Gastroesophageal sphincter (tissue), 4 donors: Measurements from ENCODE around the gene PDK4. TPM values are rescaled to one million over a fixed set of nuclear protein-coding genes. Genes with fewer than 3 reads are reported as not detected.

ENCODE experiments used
- ATAC-seq: fragments of 150-250 bp; one replicate; pipeline ENCODE4 v1.9.1; 2016; ENCODE audit warnings: mild to moderate bottlenecking, moderate library complexity
- H3K27ac ChIP-seq, 4 donors: fragments of 200-600 bp; sonication (generic) in 3 of 4; 1 replicate in 3 of 4; 2 replicates in 1 of 4; pipeline ENCODE4 v1.5.1; 2016 to 2019
- H3K27me3 ChIP-seq: fragments of 200-600 bp; sonication (generic); one replicate; pipeline ENCODE4 v1.5.1; 2019
- H3K36me3 ChIP-seq, 2 donors: fragments of 200-600 bp; sonication (generic); one replicate each; pipeline ENCODE4 v1.5.1; 2019; ENCODE audit warnings: control low read depth in 1 of 2
- H3K4me1 ChIP-seq, 3 donors: fragments of 200-600 bp; sonication (generic); 1 replicate in 2 of 3; 2 replicates in 1 of 3; pipeline ENCODE4 v1.5.1; 2016 to 2019; ENCODE audit warnings: control low read depth in 2 of 3
- H3K4me3 ChIP-seq, 2 donors: fragments of 200-600 bp; sonication (generic); one replicate each; pipeline ENCODE4 v1.5.1; 2019; ENCODE audit warnings: mild to moderate bottlenecking in 1 of 2, moderate library complexity in 1 of 2
- H3K9me3 ChIP-seq, 3 donors: fragments of 200-600 bp; sonication (generic); one replicate each; pipeline ENCODE4 v1.5.1; 2017 to 2019; ENCODE audit warnings: control low read depth in 2 of 3
- CTCF ChIP-seq, 4 experiments: fragments of 200-600 bp in 2 of 4; fragments of 450-650 bp in 2 of 4; sonication (generic) in 1 of 4; IDR thresholded peaks; one replicate each; pipeline ENCODE4 v1.5.1; 2017 to 2019; ENCODE audit warnings: antibody characterized with exemption in 4 of 4, mild to moderate bottlenecking in 2 of 4, moderate library complexity in 2 of 4
- EP300 ChIP-seq: sonication (generic); formaldehyde crosslinking; IDR thresholded peaks from one replicate; pipeline ENCODE4 v1.6.1; 2017; ENCODE audit warnings: antibody characterized with exemption, mild to moderate bottlenecking
- POLR2A ChIP-seq, 2 donors: fragments of 450-650 bp; IDR thresholded peaks; one replicate each; pipeline ENCODE4 v1.6.1; 2017; ENCODE audit warnings: antibody characterized with exemption in 2 of 2, mild to moderate bottlenecking in 2 of 2, moderate library complexity in 1 of 2
- POLR2AphosphoS5 ChIP-seq: sonication (generic); formaldehyde crosslinking; IDR thresholded peaks from one replicate; pipeline ENCODE4 v1.6.1; 2017; ENCODE audit warnings: antibody characterized with exemption
- WGBS, 2 donors: methylation state at CpG; one replicate each; pipeline ENCODE4 v1.1.5; 2018; ENCODE audit warnings: low coverage in 1 of 2; 5-methylcytosine and 5-hydroxymethylcytosine counted together
- total RNA-seq, 4 donors: library from RNA; depleted of rRNA; stranded (reverse); fragments of >200 nt; gene quantifications; one replicate each; pipeline ENCODE4 v1.1.0, GENCODE V29; 2016

PDK4 gene
- total RNA-seq, 4 donors from 2014 or later = 208 to 842 (median 506) TPM

- Histone ChIP-seq H3K27ac (no peak overlapping the region), H3K36me3 (no peaks in the 10 kb centered on the region), H3K9me3 (no peaks in the 10 kb centered on the region), H3K4me3 (no peak overlapping the region), H3K4me1 (no peaks in the 10 kb centered on the region), H3K27me3 (no peaks in the 10 kb centered on the region)
- no peak for TF ChIP-seq POLR2A (IDR thresholded peaks at IDR 0.05)
- TF ChIP-seq EP300 = no peak
- TF ChIP-seq CTCF (IDR thresholded peaks at IDR 0.05) = no peak
- no peak for TF ChIP-seq POLR2AphosphoS5
- ATAC-seq = no peak
Measured at GRCh38 chr7:95622001-95622549, 25.8 kb upstream of the PDK4 start.

GRCh38 chr7:95621404-95621803 is 25.1 kb upstream of the PDK4 start:
- no peaks in the 10 kb centered on the region for H3K4me1 ChIP-seq
- H3K36me3 ChIP-seq = no peaks in the 10 kb centered on the region
- no peak for ATAC-seq
- H3K27me3 ChIP-seq = no peaks in the 10 kb centered on the region
- 80 to 100% methylated on average over 1 of the region's 1 CpG for WGBS, 2 donors
- no peak overlapping the region for H3K27ac ChIP-seq
- TF ChIP-seq POLR2AphosphoS5 = no peak
- TF ChIP-seq CTCF (IDR thresholded peaks at IDR 0.05) = no peak
- no peak for TF ChIP-seq POLR2A (IDR thresholded peaks at IDR 0.05)
- TF ChIP-seq EP300 = no peak
- H3K4me3 ChIP-seq = no peak overlapping the region
- no peaks in the 10 kb centered on the region for H3K9me3 ChIP-seq

GRCh38 chr7:95620631-95621030 is 24.3 kb upstream of the PDK4 start:
- no peaks in the 10 kb centered on the region for H3K36me3 ChIP-seq
- H3K9me3 ChIP-seq = no peaks in the 10 kb centered on the region
- no peak overlapping the region for H3K4me3 ChIP-seq
- H3K4me1 ChIP-seq = no peaks in the 10 kb centered on the region
- no peak for ATAC-seq
- H3K27me3 ChIP-seq = no peaks in the 10 kb centered on the region
- WGBS, 2 donors = 87 to 94% methylated on average over 3 of the region's 3 CpGs
- no peak overlapping the region for H3K27ac ChIP-seq
- TF ChIP-seq EP300 (no peak), CTCF (IDR thresholded peaks at IDR 0.05) (no peak), POLR2A (IDR thresholded peaks at IDR 0.05) (no peak), POLR2AphosphoS5 (no peak)

- TF ChIP-seq CTCF (IDR thresholded peaks at IDR 0.05) (no peak), POLR2A (IDR thresholded peaks at IDR 0.05) (no peak), EP300 (no peak)
- Histone ChIP-seq H3K27me3 (no peaks in the 10 kb centered on the region), H3K4me1 (no peaks in the 10 kb centered on the region), H3K4me3 (no peak overlapping the region), H3K36me3 (no peaks in the 10 kb centered on the region), H3K27ac (no peak overlapping the region), H3K9me3 (no peaks in the 10 kb centered on the region)
- ATAC-seq = no peak
- WGBS, 2 donors = 54 to 71% methylated on average over 1 of the region's 1 CpG
Measured at GRCh38 chr7:95619921-95620320, 23.6 kb upstream of the PDK4 start.

GRCh38 chr7:95619517-95619916 is 23.2 kb upstream of the PDK4 start:
- 83 to 87% methylated on average over 2 of the region's 2 CpGs for WGBS, 2 donors
- no peak overlapping the region for H3K27ac ChIP-seq
- no peaks in the 10 kb centered on the region for H3K36me3 ChIP-seq
- ATAC-seq = no peak
- no peaks in the 10 kb centered on the region for H3K9me3 ChIP-seq
- H3K27me3 ChIP-seq = no peaks in the 10 kb centered on the region
- H3K4me1 ChIP-seq = no peaks in the 10 kb centered on the region
- TF ChIP-seq POLR2AphosphoS5 (no peak), EP300 (no peak)
- H3K4me3 ChIP-seq = no peak overlapping the region
